Frontal cortex (tissue), 4 donors: Measurements from ENCODE around the gene RBM15B. TPM values are rescaled to one million over a fixed set of nuclear protein-coding genes. Genes with fewer than 3 reads are reported as not detected.
"Not testable (repeated sequence)": the region's sequence is repeated elsewhere in the genome, so short reads cannot be mapped to it uniquely, and the experiment has no call there.

Experiments
- DNase-seq, 2 donors: peaks; one replicate each; pipeline ENCODE4 v3.0.0; 2012; ENCODE audit warnings: low spot score in 2 of 2
- FAIRE-seq: peaks from 2 replicates; lab custom pipeline; 2012; peaks lifted over from hg19 to GRCh38; lab: Jason Lieb, UNC
- total RNA-seq: library from RNA; depleted of rRNA; stranded (reverse); fragments of >200 nt; gene quantifications from one replicate; pipeline ENCODE4 v1.2.3, GENCODE V29; 2014
- donor health status: control.
- donor health status: control.
- donor health status: control.

Gene RBM15B
- total RNA-seq, 1 donor from 2014 or later: 31.0 TPM

GRCh38 chr3:51375136-51375535 lies 15.9 kb upstream of the RBM15B start:
- DNase-seq: no peak
- no peak for FAIRE-seq

GRCh38 chr3:51375571-51375970 lies 15.5 kb upstream of the RBM15B start:
- no peak for DNase-seq
- FAIRE-seq: no peak

- FAIRE-seq (no peak), DNase-seq (no peak)
Measured at GRCh38 chr3:51378065-51378464, 13.0 kb upstream of the RBM15B start.

GRCh38 chr3:51378726-51379125 lies 12.4 kb upstream of the RBM15B start:
- DNase-seq: no peak
- no peak for FAIRE-seq

- DNase-seq: no peak
Measured at GRCh38 chr3:51379301-51379700, 11.8 kb upstream of the RBM15B start.

GRCh38 chr3:51379746-51380455 lies 11.2 kb upstream of the RBM15B start:
- FAIRE-seq (no peak), DNase-seq (no peak)

More at GRCh38 chr3:51379301-51379700, 11.8 kb upstream of the RBM15B start:
- no peak for FAIRE-seq

GRCh38 chr3:51380601-51381332 lies 10.3 kb upstream of the RBM15B start:
- DNase-seq (no peak), FAIRE-seq (no peak)

GRCh38 chr3:51381333-51381705 lies 9.8 kb upstream of the RBM15B start:
- FAIRE-seq (no peak), DNase-seq (no peak)

GRCh38 chr3:51382076-51382745 lies 8.9 kb upstream of the RBM15B start:
- no peak for DNase-seq
- FAIRE-seq: no peak

- DNase-seq: no peak
- no peak for FAIRE-seq
Measured at GRCh38 chr3:51382947-51383578, 8.0 kb upstream of the RBM15B start.

GRCh38 chr3:51384055-51384725 lies 6.9 kb upstream of the RBM15B start:
- FAIRE-seq (no peak), DNase-seq (peak; percentile 56 to 58)

- peak; percentile 64 for FAIRE-seq
- DNase-seq: peak; percentile 99 to 100
Measured at GRCh38 chr3:51384726-51385473, 6.2 kb upstream of the RBM15B start, which contains the start of gene MANF. Gene MANF, plus strand, starts transcription at chr3:51385291. Its CDS starts 52 bp downstream, at chr3:51385343.

- DNase-seq: no peak
- FAIRE-seq: no peak
Measured at GRCh38 chr3:51385621-51386091, 5.4 kb upstream of the RBM15B start.

GRCh38 chr3:51386159-51386851 lies 4.8 kb upstream of the RBM15B start:
- FAIRE-seq (no peak), DNase-seq (no peak)

GRCh38 chr3:51386852-51387229 lies 4.2 kb upstream of the RBM15B start:
- DNase-seq: no peak
- FAIRE-seq: no peak

GRCh38 chr3:51387281-51387680 lies 3.8 kb upstream of the RBM15B start:
- not testable (repeated sequence) for DNase-seq, FAIRE-seq

- DNase-seq (no peak), FAIRE-seq (no peak)
Measured at GRCh38 chr3:51388286-51389029, 2.6 kb upstream of the RBM15B start.
